Heart left ventricle (tissue), 16 donors: ENCODE measurements around the gene RALGAPA2. TPM values are rescaled to one million over a fixed set of nuclear protein-coding genes. Genes with fewer than 3 reads are reported as not detected.

Source experiments
- ATAC-seq, 4 donors: fragments of 200-7000 bp; cut with Tn5 transposase; one replicate each; pipeline ENCODE4 v1.9.1; 2020 to 2022; ENCODE audit warnings: moderate library complexity in 4 of 4, mild to moderate bottlenecking in 3 of 4, moderate number of reproducible peaks in 1 of 4
- DNase-seq, 5 donors: peaks; one replicate each; pipeline ENCODE4 v3.0.0-alpha.2; 2020
- H3K27ac ChIP-seq, 12 donors: fragments of 200-600 bp; sonication (generic) in 4 of 12; one replicate each; pipeline versions ENCODE4 v1.5.0 to v1.8.0; 2016 to 2022; ENCODE audit warnings: mild to moderate bottlenecking in 2 of 12
- H3K27me3 ChIP-seq, 9 donors: fragments of 200-600 bp; sonication (generic) in 2 of 9; one replicate each; pipeline versions ENCODE4 v1.5.1 to v1.8.0; 2016 to 2022; ENCODE audit warnings: mild to moderate bottlenecking in 3 of 9
- H3K36me3 ChIP-seq, 9 donors: fragments of 200-600 bp; sonication (generic) in 2 of 9; one replicate each; pipeline versions ENCODE4 v1.5.0 to v1.8.0; 2018 to 2022; ENCODE audit warnings: mild to moderate bottlenecking in 2 of 9
- H3K4me1 ChIP-seq, 12 donors: fragments of 200-600 bp; sonication (generic) in 4 of 12; one replicate each; pipeline versions ENCODE4 v1.5.0 to v1.8.0; 2016 to 2022; ENCODE audit warnings: mild to moderate bottlenecking in 3 of 12
- H3K4me3 ChIP-seq, 12 donors: fragments of 200-600 bp; sonication (generic) in 4 of 12; one replicate each; pipeline versions ENCODE4 v1.5.0 to v1.8.0; 2017 to 2022; ENCODE audit warnings: mild to moderate bottlenecking in 9 of 12, moderate library complexity in 4 of 12
- H3K9me3 ChIP-seq, 12 donors: fragments of 200-600 bp; sonication (generic) in 4 of 12; one replicate each; pipeline versions ENCODE4 v1.5.0 to v1.8.0; 2016 to 2022; ENCODE audit warnings: mild to moderate bottlenecking in 1 of 12
- POLR2A ChIP-seq, 2 donors: fragments of 450-650 bp; IDR thresholded peaks; one replicate each; pipeline ENCODE4 v1.6.1; 2017; ENCODE audit warnings: antibody characterized with exemption in 2 of 2, mild to moderate bottlenecking in 2 of 2, moderate library complexity in 2 of 2
- WGBS, 4 donors: extraction: QIAGEN DNeasy Blood & Tissue Kit in 2 of 4; methylation state at CpG; one replicate each; pipeline versions ENCODE4 v1.1.5 to v1.1.7; 2013 to 2018; 5-methylcytosine and 5-hydroxymethylcytosine counted together
- intact Hi-C, 10 donors: fragments of 100-400 bp; cut with DNase I; formaldehyde crosslinking; loops; one replicate each; pipeline versions ENCODE4 v1.11.1 to v1.14.2; 2022
- polyA plus RNA-seq, 2 donors: library from polyadenylated mRNA; stranded (reverse); fragments of 200-250 nt; gene quantifications; one replicate each; pipeline ENCODE4 v1.2.3, GENCODE V29; 2013
- total RNA-seq, 9 donors: library from RNA; depleted of rRNA in 2 of 9; stranded (reverse); fragments of >200 nt in 2 of 9; fragmentation: NEBNext Ultra II Directional in 3 of 9; extraction: Animal tissue kit (Norgen Biotek cat#: 25700) in 3 of 9; gene quantifications; one replicate each; pipeline versions ENCODE4 v1.1.0 to v1.2.4, GENCODE V29; 2016 to 2023
- TF ChIP-seq, protein P1 (sequence below), 12 donors: fragments of 200-600 bp; sonication (generic) in 4 of 12; IDR thresholded peaks; one replicate each; pipeline versions ENCODE4 v1.5.0 to v1.8.0; 2018 to 2022; ENCODE audit warnings: antibody characterized with exemption in 12 of 12, mild to moderate bottlenecking in 5 of 12
- donor health status: ischemic (EF 13 %, LVEDD 7.1; RV severe dilation, severe dysfunction).
- donor health status: healthy with polysubstance abuse.
- donor health status: DM: no; HTN: yes; CAD: no.
- donor health status: DM: no; HTN: no; CAD: no.
- donor health status: ischemic (EF 25% LVEDD 6.9; RV normal size, moderate dysfunction).
- donor health status: ischemic (EF 25% LVEDD 5.7; RV mildly dilated, moderate dysfunction).
- donor health status: healthy.
- donor health status: DM: yes; HTN: yes; CAD: no.
- donor health status: ischemic (EF 35%, LVEDD 5.7; RV mildly dilated, moderate dysfunction).
- donor health status: nonischemic (EF 11% LVEDD 7.7; RV severe dilation, severe dysfunction).
- donor health status: DM: yes; HTN: yes; CAD: no.
- donor health status: PGD.
- donor health status: ischemic (EF 29% LVEDD 5.4; RV normal size, mild dysfunction).
- donor health status: nonischemic (EF 23%, LVEDD 6.1; RV moderate dilation, normal function).

RALGAPA2 gene
- total and polyA plus RNA-seq, 11 donors = 5.6 to 33.8 (median 21.4) TPM

DNA sequence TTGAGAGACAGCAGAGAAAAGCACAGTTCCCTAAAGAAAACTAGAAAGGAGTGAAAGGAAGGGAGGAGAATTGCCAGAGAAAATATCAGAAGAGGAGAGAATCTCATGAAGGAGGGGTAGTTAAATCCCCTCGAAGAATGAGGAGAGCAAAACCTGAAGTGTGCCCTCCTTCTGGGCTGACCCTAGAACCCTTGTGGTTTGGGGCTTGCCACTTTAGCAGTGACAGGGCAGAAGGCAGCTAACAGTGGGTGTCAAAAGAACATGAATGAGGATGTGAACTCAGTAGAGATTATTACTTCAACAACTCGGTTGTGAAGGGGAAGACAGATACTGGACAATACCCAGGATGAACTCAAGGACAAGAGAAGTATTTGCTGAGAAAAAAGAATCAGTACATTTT lies 73.6 kb downstream of the RALGAPA2 start:
- Histone ChIP-seq H3K36me3 (peaks cover 0 to 65% (median 52%) of the 10 kb centered on the region in 9 donors), H3K27ac (no peak overlapping the region), H3K4me3 (no peak overlapping the region), H3K27me3 (no peaks in the 10 kb centered on the region), H3K9me3 (no peaks in the 10 kb centered on the region), H3K4me1 (peaks cover 0 to 7% (median 0%) of the 10 kb centered on the region in 12 donors)
- ATAC-seq (no peak), DNase-seq (no peak)
- WGBS, 4 donors = 67 to 74% (median 73%) methylated on average over 2 of the region's 2 CpGs
- TF ChIP-seq, protein P1, sequence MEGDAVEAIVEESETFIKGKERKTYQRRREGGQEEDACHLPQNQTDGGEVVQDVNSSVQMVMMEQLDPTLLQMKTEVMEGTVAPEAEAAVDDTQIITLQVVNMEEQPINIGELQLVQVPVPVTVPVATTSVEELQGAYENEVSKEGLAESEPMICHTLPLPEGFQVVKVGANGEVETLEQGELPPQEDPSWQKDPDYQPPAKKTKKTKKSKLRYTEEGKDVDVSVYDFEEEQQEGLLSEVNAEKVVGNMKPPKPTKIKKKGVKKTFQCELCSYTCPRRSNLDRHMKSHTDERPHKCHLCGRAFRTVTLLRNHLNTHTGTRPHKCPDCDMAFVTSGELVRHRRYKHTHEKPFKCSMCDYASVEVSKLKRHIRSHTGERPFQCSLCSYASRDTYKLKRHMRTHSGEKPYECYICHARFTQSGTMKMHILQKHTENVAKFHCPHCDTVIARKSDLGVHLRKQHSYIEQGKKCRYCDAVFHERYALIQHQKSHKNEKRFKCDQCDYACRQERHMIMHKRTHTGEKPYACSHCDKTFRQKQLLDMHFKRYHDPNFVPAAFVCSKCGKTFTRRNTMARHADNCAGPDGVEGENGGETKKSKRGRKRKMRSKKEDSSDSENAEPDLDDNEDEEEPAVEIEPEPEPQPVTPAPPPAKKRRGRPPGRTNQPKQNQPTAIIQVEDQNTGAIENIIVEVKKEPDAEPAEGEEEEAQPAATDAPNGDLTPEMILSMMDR (IDR thresholded peaks at IDR 0.05) = no peak
- TF ChIP-seq POLR2A (IDR thresholded peaks at IDR 0.05) = no peak
- intact Hi-C loops = no loop called here

DNA sequence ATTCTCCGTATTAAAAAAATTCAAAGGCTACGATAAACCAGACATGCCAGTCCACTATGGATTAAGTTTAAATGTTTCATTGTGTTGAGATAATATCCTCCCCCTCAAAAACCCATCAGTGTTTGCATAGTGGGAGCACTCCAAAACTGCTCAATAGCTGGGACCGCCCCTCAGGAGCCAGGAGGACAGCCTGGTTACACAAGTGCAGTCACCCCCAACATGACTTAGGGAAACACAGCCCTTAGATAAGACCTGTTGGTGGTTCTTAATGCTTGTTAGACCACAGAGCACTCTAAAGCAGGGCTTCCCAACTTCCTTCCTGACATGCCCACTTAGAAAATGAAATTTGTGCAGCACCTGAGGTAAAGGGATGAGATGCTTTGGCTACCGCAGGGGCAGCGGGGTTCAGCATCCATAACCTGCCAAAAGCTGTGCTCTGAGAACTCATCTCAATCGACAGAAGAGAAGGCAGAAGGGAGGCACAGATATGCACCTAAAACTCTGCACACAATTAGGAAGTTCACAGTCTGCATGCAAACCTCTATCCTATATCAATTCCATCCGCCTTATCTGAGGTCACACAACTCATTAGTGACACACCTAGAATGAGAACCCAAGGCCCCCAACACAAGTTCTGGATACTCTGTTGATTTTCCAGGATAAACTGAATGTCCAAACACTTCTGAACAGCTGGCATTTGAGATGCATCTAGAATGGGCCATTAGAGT lies 74.3 kb downstream of the RALGAPA2 start:
- TF ChIP-seq, protein P1 (IDR thresholded peaks at IDR 0.05) = no peak
- TF ChIP-seq POLR2A (IDR thresholded peaks at IDR 0.05) = no peak
- H3K36me3 ChIP-seq = peaks cover 0 to 69% (median 54%) of the 10 kb centered on the region in 9 donors
- DNase-seq (no peak), ATAC-seq (no peak)
- no peaks in the 10 kb centered on the region for H3K9me3 ChIP-seq
- no peaks in the 10 kb centered on the region for H3K27me3 ChIP-seq
- intact Hi-C loops = no loop called here
- no peak overlapping the region for H3K4me3 ChIP-seq
- peaks cover 0 to 2% (median 0%) of the 10 kb centered on the region in 12 donors for H3K4me1 ChIP-seq
- WGBS, 4 donors = 92 to 96% (median 94%) methylated on average over 7 of the region's 7 CpGs
- H3K27ac ChIP-seq = no peak overlapping the region

DNA sequence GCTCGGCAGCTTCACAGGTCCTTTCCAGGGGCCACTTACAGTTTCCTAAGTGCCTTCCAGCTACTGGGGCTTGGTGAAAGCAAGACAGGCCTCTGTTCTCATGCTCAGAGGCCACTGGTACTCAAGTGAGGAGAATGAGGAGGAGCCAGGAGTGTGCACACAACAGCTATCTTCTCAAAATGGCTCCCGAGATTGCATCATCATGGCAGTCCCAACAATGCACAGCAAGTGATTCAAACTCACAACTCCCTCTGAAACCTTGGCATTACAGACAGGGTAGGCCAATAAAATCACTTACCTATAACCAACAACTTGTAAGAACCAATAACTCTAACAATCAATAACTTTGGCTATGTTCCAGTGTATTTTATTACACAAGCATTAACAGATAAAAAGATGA lies 77.4 kb downstream of the RALGAPA2 start:
- WGBS, 4 donors = 90 to 100% (median 96%) methylated on average over 2 of the region's 2 CpGs
- no peak overlapping the region for H3K4me3 ChIP-seq
- peaks cover 0 to 84% (median 59%) of the 10 kb centered on the region in 9 donors for H3K36me3 ChIP-seq
- no peak overlapping the region for H3K27ac ChIP-seq
- TF ChIP-seq, protein P1 (IDR thresholded peaks at IDR 0.05) = no peak
- TF ChIP-seq POLR2A (IDR thresholded peaks at IDR 0.05) = no peak
- intact Hi-C loops = no loop called here
- H3K9me3 ChIP-seq = no peaks in the 10 kb centered on the region
- no peaks in the 10 kb centered on the region for H3K27me3 ChIP-seq
- DNase-seq (no peak), ATAC-seq (no peak)
- no peaks in the 10 kb centered on the region for H3K4me1 ChIP-seq

DNA sequence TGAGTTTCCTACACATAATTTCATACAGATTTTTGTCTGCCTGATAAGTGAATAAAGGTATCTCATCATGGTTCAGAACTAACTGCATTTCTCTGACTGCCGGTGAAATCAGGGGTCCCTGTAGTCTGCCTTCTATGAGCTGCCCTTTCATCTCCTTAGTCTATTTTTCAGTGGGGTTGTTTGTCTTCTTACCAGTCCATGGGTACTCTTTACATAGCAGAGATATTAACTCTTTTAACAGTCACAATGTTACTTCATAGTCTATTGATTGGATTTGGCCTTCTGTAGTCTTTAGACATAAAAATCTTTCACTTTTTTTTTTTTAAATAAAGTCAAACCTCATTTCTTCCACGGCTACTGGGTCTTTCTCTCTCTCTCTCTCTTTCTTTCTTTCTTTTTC lies 79.8 kb downstream of the RALGAPA2 start:
- H3K4me3 ChIP-seq = no peak overlapping the region
- WGBS, 4 donors = 94 to 98% (median 94%) methylated on average over 2 of the region's 2 CpGs
- no peak for DNase-seq
- no peaks in the 10 kb centered on the region for H3K27me3 ChIP-seq
- H3K27ac ChIP-seq = no peak overlapping the region
- ATAC-seq = no peak
- no peaks in the 10 kb centered on the region for H3K9me3 ChIP-seq
- no peaks in the 10 kb centered on the region for H3K4me1 ChIP-seq
- no peak for TF ChIP-seq POLR2A (IDR thresholded peaks at IDR 0.05)
- TF ChIP-seq, protein P1 (IDR thresholded peaks at IDR 0.05) = no peak
- intact Hi-C loops = no loop called here
- peaks cover 0 to 86% (median 59%) of the 10 kb centered on the region in 9 donors for H3K36me3 ChIP-seq
